Thyroid gland (tissue), 4 donors: ENCODE results near the gene HOXD10. TPM values are rescaled to one million over a fixed set of nuclear protein-coding genes. Genes with fewer than 3 reads are reported as not detected.

Source experiments
- DNase-seq, 2 donors: peaks; one replicate each; pipeline ENCODE4 v3.0.0-alpha.2; 2019
- H3K27ac ChIP-seq, 3 donors: fragments of 200-600 bp; sonication (generic); 1 replicate in 2 of 3; 2 replicates in 1 of 3; pipeline ENCODE4 v1.5.1; 2016 to 2019; ENCODE audit warnings: mild to moderate bottlenecking in 1 of 3, moderate library complexity in 1 of 3
- H3K27me3 ChIP-seq: fragments of 200-600 bp; sonication (generic); one replicate; pipeline ENCODE4 v1.5.1; 2019
- H3K36me3 ChIP-seq, 2 donors: fragments of 200-600 bp; sonication (generic); one replicate each; pipeline ENCODE4 v1.5.1; 2016 to 2019
- H3K4me1 ChIP-seq, 2 donors: fragments of 200-600 bp; sonication (generic); one replicate each; pipeline ENCODE4 v1.5.1; 2017 to 2019
- H3K4me3 ChIP-seq, 3 donors: fragments of 200-600 bp; sonication (generic); replicated peaks in 1 of 3; 1 replicate in 2 of 3; 2 replicates in 1 of 3; pipeline ENCODE4 v1.5.1; 2016; ENCODE audit warnings: mild to moderate bottlenecking in 1 of 3
- H3K9me3 ChIP-seq: fragments of 200-600 bp; sonication (generic); one replicate; pipeline ENCODE4 v1.5.1; 2017
- CTCF ChIP-seq, 6 experiments: fragments of 200-600 bp in 3 of 6; fragments of 450-650 bp in 3 of 6; sonication (generic) in 3 of 6; IDR thresholded peaks; one replicate each; pipeline ENCODE4 v1.5.1; 2016 to 2019; ENCODE audit warnings: antibody characterized with exemption in 6 of 6, mild to moderate bottlenecking in 2 of 6, inconsistent platforms in 1 of 6, moderate library complexity in 1 of 6
- POLR2A ChIP-seq, 2 donors: fragments of 450-650 bp; IDR thresholded peaks; one replicate each; pipeline ENCODE4 v1.6.1; 2017; ENCODE audit warnings: antibody characterized with exemption in 2 of 2, mild to moderate bottlenecking in 2 of 2, moderate library complexity in 1 of 2
- WGBS, 2 donors: methylation state at CpG; one replicate each; pipeline ENCODE4 v1.1.5; 2017; 5-methylcytosine and 5-hydroxymethylcytosine counted together
- intact Hi-C: fragments of 100-400 bp; cut with DNase I; formaldehyde crosslinking; loops from one replicate; pipeline ENCODE4 v1.15.1; 2023
- total RNA-seq, 4 donors: library from RNA; depleted of rRNA; stranded (reverse); fragments of >200 nt; gene quantifications; one replicate each; pipeline ENCODE4 v1.2.3, GENCODE V29; 2016

HOXD10 gene
- total RNA-seq, 4 donors from 2014 or later, result 0.33 to 0.54 TPM; not detected in 2

DNA sequence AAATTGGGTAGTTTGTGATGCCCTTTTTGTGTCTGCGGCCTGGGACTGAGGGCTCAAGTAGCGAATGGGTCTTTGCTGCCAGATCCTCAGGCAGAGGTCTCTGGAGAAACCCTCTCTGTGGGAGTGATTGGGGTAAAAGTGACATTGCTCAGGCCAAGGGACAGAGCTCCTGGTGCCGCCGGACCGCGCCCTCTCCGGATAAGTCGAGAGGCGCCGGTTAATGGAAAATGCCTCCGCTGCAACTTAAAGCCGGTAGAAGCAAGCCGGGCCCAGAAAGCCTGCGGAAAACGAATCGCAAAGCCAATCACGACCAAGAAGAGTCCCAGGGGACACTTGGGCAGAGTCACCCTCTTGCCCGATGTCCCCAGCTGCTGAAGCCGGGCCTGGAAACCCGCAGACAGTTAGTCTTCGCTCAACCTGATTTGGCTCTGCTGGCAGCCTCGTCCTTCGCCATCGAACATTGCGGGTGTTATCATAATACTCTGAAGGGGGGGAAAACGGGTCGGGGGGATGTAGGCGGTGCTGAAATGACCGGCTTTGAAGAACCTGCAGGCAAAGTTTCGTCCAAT is 17.3 kb upstream of the HOXD10 start:
- 5 to 9% methylated on average over 29 to 30 of the region's 30 CpGs for WGBS, 2 donors
- TF ChIP-seq CTCF (IDR thresholded peaks at IDR 0.05), result no peak
- no peak for TF ChIP-seq POLR2A (IDR thresholded peaks at IDR 0.05)
- Histone ChIP-seq H3K27ac (no peak overlapping the region), H3K27me3 (peaks cover 95% of the 10 kb centered on the region), H3K36me3 (no peaks in the 10 kb centered on the region), H3K9me3 (no peaks in the 10 kb centered on the region), H3K4me1 (peaks cover 10 to 23% of the 10 kb centered on the region in 2 donors), H3K4me3 (no peak overlapping the region)
- DNase-seq, result no peak
- intact Hi-C loops, result loop anchor here (10.0 kb wide), 1 partner anchor 414 kb away; no protein-coding TSS in a partner anchor

- no peak within 1 kb of the TSS for H3K4me3 ChIP-seq
- 5 to 9% methylated on average over 21 to 52 of the region's 70 CpGs for WGBS, 2 donors
- peaks cover 95% of the 10 kb centered on the region for H3K27me3 ChIP-seq
- DNase-seq, result no peak
- TF ChIP-seq POLR2A (IDR thresholded peaks at IDR 0.05) (no peak), CTCF (IDR thresholded peaks at IDR 0.05) (no peak)
- H3K4me1 ChIP-seq, result peaks cover 17 to 30% of the 10 kb centered on the region in 2 donors
- H3K36me3 ChIP-seq, result no peaks in the 10 kb centered on the region
- H3K27ac ChIP-seq, result no peak within 1 kb of the TSS
- intact Hi-C loops, result loop anchor here (10.0 kb wide), 1 partner anchor 415 kb away; no protein-coding TSS in a partner anchor
- H3K9me3 ChIP-seq, result no peaks in the 10 kb centered on the region
Observed at GRCh38 chr2:176099728-176100546, 16.6 kb upstream of the HOXD10 start, which contains the start of gene HOXD12. TSS of gene HOXD12 (plus strand) at chr2:176099795. CDS start at chr2:176099802, 7 bp downstream.

GRCh38 chr2:176100547-176101140 is 15.9 kb upstream of the HOXD10 start:
- WGBS, 2 donors, result 14 to 15% methylated on average over 17 to 28 of the region's 28 CpGs
- H3K27ac ChIP-seq, result no peak overlapping the region

GRCh38 chr2:176101216-176101830 is 15.3 kb upstream of the HOXD10 start:
- H3K9me3 ChIP-seq, result no peaks in the 10 kb centered on the region
- H3K36me3 ChIP-seq, result no peaks in the 10 kb centered on the region
- H3K4me3 ChIP-seq, result no peak overlapping the region
- H3K27ac ChIP-seq, result no peak overlapping the region
- WGBS, 2 donors, result 9 to 13% methylated on average over 2 of the region's 2 CpGs
- TF ChIP-seq POLR2A (IDR thresholded peaks at IDR 0.05) (no peak), CTCF (IDR thresholded peaks at IDR 0.05) (no peak)
- intact Hi-C loops, result no loop called here
- peaks cover 89% of the 10 kb centered on the region for H3K27me3 ChIP-seq
- no peak for DNase-seq
- peaks cover 18 to 29% of the 10 kb centered on the region in 2 donors for H3K4me1 ChIP-seq

More at GRCh38 chr2:176100547-176101140, 15.9 kb upstream of the HOXD10 start:
- Histone ChIP-seq H3K27me3 (peaks cover 94% of the 10 kb centered on the region), H3K36me3 (no peaks in the 10 kb centered on the region), H3K4me3 (no peak overlapping the region), H3K4me1 (peaks cover 18 to 30% of the 10 kb centered on the region in 2 donors), H3K9me3 (no peaks in the 10 kb centered on the region)
- intact Hi-C loops, result no loop called here
- DNase-seq, result no peak
- TF ChIP-seq POLR2A (IDR thresholded peaks at IDR 0.05) (no peak), CTCF (IDR thresholded peaks at IDR 0.05) (no peak)
